Thyroid gland (tissue), 4 donors: ENCODE measurements around the gene TCF3. TPM values are rescaled to one million over a fixed set of nuclear protein-coding genes. Genes with fewer than 3 reads are reported as not detected.

Experiments used
- DNase-seq, 2 donors: peaks; one replicate each; pipeline ENCODE4 v3.0.0-alpha.2; 2019
- H3K27ac ChIP-seq, 3 donors: fragments of 200-600 bp; sonication (generic); 1 replicate in 2 of 3; 2 replicates in 1 of 3; pipeline ENCODE4 v1.5.1; 2016 to 2019; ENCODE audit warnings: mild to moderate bottlenecking in 1 of 3, moderate library complexity in 1 of 3
- H3K27me3 ChIP-seq: fragments of 200-600 bp; sonication (generic); one replicate; pipeline ENCODE4 v1.5.1; 2019
- H3K36me3 ChIP-seq, 2 donors: fragments of 200-600 bp; sonication (generic); one replicate each; pipeline ENCODE4 v1.5.1; 2016 to 2019
- H3K4me1 ChIP-seq, 2 donors: fragments of 200-600 bp; sonication (generic); one replicate each; pipeline ENCODE4 v1.5.1; 2017 to 2019
- H3K4me3 ChIP-seq, 3 donors: fragments of 200-600 bp; sonication (generic); replicated peaks in 1 of 3; 1 replicate in 2 of 3; 2 replicates in 1 of 3; pipeline ENCODE4 v1.5.1; 2016; ENCODE audit warnings: mild to moderate bottlenecking in 1 of 3
- H3K9me3 ChIP-seq: fragments of 200-600 bp; sonication (generic); one replicate; pipeline ENCODE4 v1.5.1; 2017
- CTCF ChIP-seq, 6 experiments: fragments of 200-600 bp in 3 of 6; fragments of 450-650 bp in 3 of 6; sonication (generic) in 3 of 6; IDR thresholded peaks; one replicate each; pipeline ENCODE4 v1.5.1; 2016 to 2019; ENCODE audit warnings: antibody characterized with exemption in 6 of 6, mild to moderate bottlenecking in 2 of 6, inconsistent platforms in 1 of 6, moderate library complexity in 1 of 6
- POLR2A ChIP-seq, 2 donors: fragments of 450-650 bp; IDR thresholded peaks; one replicate each; pipeline ENCODE4 v1.6.1; 2017; ENCODE audit warnings: antibody characterized with exemption in 2 of 2, mild to moderate bottlenecking in 2 of 2, moderate library complexity in 1 of 2
- WGBS, 2 donors: methylation state at CpG; one replicate each; pipeline ENCODE4 v1.1.5; 2017; 5-methylcytosine and 5-hydroxymethylcytosine counted together
- intact Hi-C: fragments of 100-400 bp; cut with DNase I; formaldehyde crosslinking; loops from one replicate; pipeline ENCODE4 v1.15.1; 2023
- total RNA-seq, 4 donors: library from RNA; depleted of rRNA; stranded (reverse); fragments of >200 nt; gene quantifications; one replicate each; pipeline ENCODE4 v1.2.3, GENCODE V29; 2016

Gene TCF3
- total RNA-seq, 4 donors from 2014 or later, result 28.6 to 70.6 (median 43.8) TPM

GRCh38 chr19:1684573-1684912 is 32.1 kb upstream of the TCF3 start:
- Histone ChIP-seq H3K27ac (no peak overlapping the region), H3K9me3 (no peaks in the 10 kb centered on the region), H3K36me3 (no peaks in the 10 kb centered on the region), H3K4me3 (no peak overlapping the region), H3K27me3 (no peaks in the 10 kb centered on the region), H3K4me1 (no peaks in the 10 kb centered on the region)
- intact Hi-C loops, result no loop called here
- no peak for TF ChIP-seq POLR2A (IDR thresholded peaks at IDR 0.05)
- no peak for TF ChIP-seq CTCF (IDR thresholded peaks at IDR 0.05)
- 86% methylated on average over 3 to 10 of the region's 10 CpGs for whole genome bisulfite sequencing, 2 donors
- DNase-seq, result no peak

GRCh38 chr19:1683869-1684572 is 31.6 kb upstream of the TCF3 start:
- Histone ChIP-seq H3K36me3 (no peaks in the 10 kb centered on the region), H3K4me1 (no peaks in the 10 kb centered on the region), H3K9me3 (no peaks in the 10 kb centered on the region), H3K4me3 (no peak overlapping the region), H3K27ac (no peak overlapping the region), H3K27me3 (no peaks in the 10 kb centered on the region)
- intact Hi-C loops, result no loop called here
- WGBS, 2 donors, result 67 to 74% methylated on average over 19 of the region's 19 CpGs
- no peak for DNase-seq
- no peak for TF ChIP-seq CTCF (IDR thresholded peaks at IDR 0.05)
- TF ChIP-seq POLR2A (IDR thresholded peaks at IDR 0.05), result no peak

GRCh38 chr19:1680976-1681375 is 28.6 kb upstream of the TCF3 start:
- H3K4me3 ChIP-seq, result no peak overlapping the region
- H3K4me1 ChIP-seq, result no peaks in the 10 kb centered on the region
- 75 to 78% methylated on average over 11 to 12 of the region's 12 CpGs for WGBS, 2 donors
- intact Hi-C loops, result no loop called here
- H3K36me3 ChIP-seq, result no peaks in the 10 kb centered on the region
- DNase-seq, result no peak
- no peak overlapping the region for H3K27ac ChIP-seq
- no peaks in the 10 kb centered on the region for H3K9me3 ChIP-seq
- TF ChIP-seq POLR2A (IDR thresholded peaks at IDR 0.05) (no peak), CTCF (IDR thresholded peaks at IDR 0.05) (no peak)
- peaks cover 9% of the 10 kb centered on the region for H3K27me3 ChIP-seq

GRCh38 chr19:1678073-1678472 is 25.7 kb upstream of the TCF3 start:
- WGBS, 2 donors, result 76 to 79% methylated on average over 2 of the region's 2 CpGs
- Histone ChIP-seq H3K27me3 (peaks cover 13% of the 10 kb centered on the region), H3K27ac (no peak overlapping the region), H3K4me3 (no peak overlapping the region), H3K9me3 (no peaks in the 10 kb centered on the region), H3K36me3 (no peaks in the 10 kb centered on the region), H3K4me1 (no peaks in the 10 kb centered on the region)
- intact Hi-C loops, result no loop called here
- TF ChIP-seq POLR2A (IDR thresholded peaks at IDR 0.05) (no peak), CTCF (IDR thresholded peaks at IDR 0.05) (no peak)
- no peak for DNase-seq

- no peaks in the 10 kb centered on the region for H3K36me3 ChIP-seq
- H3K27ac ChIP-seq, result no peak overlapping the region
- intact Hi-C loops, result no loop called here
- H3K4me1 ChIP-seq, result peaks cover 0 to 8% of the 10 kb centered on the region in 2 donors
- peaks cover 20% of the 10 kb centered on the region for H3K27me3 ChIP-seq
- DNase-seq, result no peak
- no peak overlapping the region for H3K4me3 ChIP-seq
- WGBS, 2 donors, result 53 to 57% methylated on average over 21 to 27 of the region's 27 CpGs
- TF ChIP-seq CTCF (IDR thresholded peaks at IDR 0.05) (no peak), POLR2A (IDR thresholded peaks at IDR 0.05) (no peak)
- H3K9me3 ChIP-seq, result no peaks in the 10 kb centered on the region
Observed at GRCh38 chr19:1676351-1677266, 24.2 kb upstream of the TCF3 start.
